HCT116 (cell line): ENCODE measurements around the gene STAT4. TPM values are rescaled to one million over a fixed set of nuclear protein-coding genes. Genes with fewer than 3 reads are reported as not detected.

Source experiments
- ATAC-seq: fragments of 200-7000 bp; cut with Tn5 transposase; 2 replicates; pipeline ENCODE4 v1.9.1; 2020; ENCODE audit warnings: mild to moderate bottlenecking, moderate library complexity
- BruUV-seq: library from RNA; stranded (reverse); fragments of 400-500 nt; replicated peaks from 2 replicates; lab custom pipeline; 2021; lab: Mats Ljungman, UMichigan
- CTCF ChIA-PET: fragments of 300-600 bp; sonication (Branson Sonifier 250); formaldehyde crosslinking; loops from one replicate; lab custom pipeline; 2021; ENCODE audit warnings: antibody characterized with exemption; lab: Charles Lee
- POLR2A ChIA-PET: fragments of 300-600, 350-600 bp; sonication (Branson Sonifier 250); formaldehyde crosslinking; loops from one replicate; lab custom pipeline; 2021; ENCODE audit warnings: antibody characterized with exemption; lab: Charles Lee
- RAD21 ChIA-PET, 2 experiments: fragments of 300-600 bp; sonication (Branson Sonifier 250); formaldehyde crosslinking; loops; one replicate each; lab custom pipeline; 2023; ENCODE audit warnings: low total read pairs in 2 of 2; ENCODE audit not compliant: uncharacterized antibody in 2 of 2, unreplicated experiment in 2 of 2, low non-redundant PET in 1 of 2; lab: Charles Lee
- DNase-seq: peaks from one replicate; pipeline ENCODE4 v3.0.0-alpha.2; 2010; ENCODE audit warnings: low read depth, low spot score
- H2AFZ ChIP-seq: fragments of 200-600 bp; shearing (Covaris generic), sonication (generic); 2 replicates; pipeline ENCODE4 v1.6.1; 2017; ENCODE audit warnings: low read depth, mixed run types, mixed read lengths, antibody characterized with exemption, low read length; ENCODE audit not compliant: poor library complexity, severe bottlenecking
- H3K27ac ChIP-seq: 2 replicates; pipeline ENCODE4 v1.5.1; 2012; ENCODE audit warnings: low read depth, low read length
- H3K27me3 ChIP-seq: fragments of 200-600 bp; sonication (generic); 2 replicates; pipeline ENCODE4 v1.6.1; 2016; ENCODE audit warnings: mixed run types, low read length, mixed read lengths; ENCODE audit not compliant: insufficient read depth
- H3K36me3 ChIP-seq, 2 experiments: fragments of 200-500 bp in 1 of 2; fragments of 200-600 bp in 1 of 2; sonication (Bioruptor generic) in 1 of 2; sonication (generic) in 1 of 2; 2 replicates each; pipeline versions ENCODE4 v1.5.1 to v1.6.1; 2014 to 2016; ENCODE audit warnings: low read length in 2 of 2, inconsistent platforms in 1 of 2, mixed read lengths in 1 of 2, mixed run types in 1 of 2; ENCODE audit not compliant: insufficient read depth in 2 of 2, control insufficient read depth in 1 of 2
- H3K4me1 ChIP-seq, 2 experiments: fragments of 200-600 bp in 1 of 2; sonication (generic) in 1 of 2; 2 replicates each; pipeline versions ENCODE4 v1.5.1 to v1.6.1; 2012 to 2017; ENCODE audit warnings: low read length in 2 of 2, inconsistent platforms in 1 of 2, mild to moderate bottlenecking in 1 of 2, mixed read lengths in 1 of 2, mixed run types in 1 of 2, moderate library complexity in 1 of 2; ENCODE audit not compliant: insufficient read depth in 2 of 2, control insufficient read depth in 1 of 2
- H3K4me2 ChIP-seq: fragments of 200-600 bp; sonication (generic); 2 replicates; pipeline ENCODE4 v1.6.1; 2017; ENCODE audit warnings: mixed run types, low read length, mixed read lengths
- H3K4me3 ChIP-seq, 2 experiments: fragments of 200-600 bp in 1 of 2; sonication (generic) in 1 of 2; replicated peaks in 1 of 2; 2 replicates each; pipeline ENCODE4 v1.5.1; 2011 to 2016; ENCODE audit warnings: low read length in 2 of 2, control low read depth in 1 of 2, low read depth in 1 of 2, mild to moderate bottlenecking in 1 of 2, mixed read lengths in 1 of 2, mixed run types in 1 of 2
- H3K79me2 ChIP-seq: fragments of 200-600 bp; sonication (generic); 2 replicates; pipeline ENCODE4 v1.6.1; 2017; ENCODE audit warnings: mild to moderate bottlenecking, mixed run types, low read length, moderate library complexity, mixed read lengths; ENCODE audit not compliant: insufficient read depth
- H3K9ac ChIP-seq: fragments of 200-600 bp; sonication (generic); 2 replicates; pipeline ENCODE4 v1.6.1; 2016; ENCODE audit warnings: low read length, mixed read lengths
- H3K9me2 ChIP-seq: fragments of 200-600 bp; sonication (generic), shearing (Covaris generic); 2 replicates; pipeline ENCODE4 v1.6.1; 2017; ENCODE audit warnings: mixed run types, mild to moderate bottlenecking, moderate library complexity; ENCODE audit not compliant: insufficient read depth
- H3K9me3 ChIP-seq, 2 experiments: fragments of 200-500 bp in 1 of 2; fragments of 200-600 bp in 1 of 2; sonication (Bioruptor generic) in 1 of 2; sonication (generic) in 1 of 2; 2 replicates each; pipeline ENCODE4 v1.6.1; 2014 to 2017; ENCODE audit warnings: low read length in 2 of 2, mixed read lengths in 2 of 2, inconsistent platforms in 1 of 2, low read depth in 1 of 2, mild to moderate bottlenecking in 1 of 2, mixed run types in 1 of 2, moderate library complexity in 1 of 2; ENCODE audit not compliant: control insufficient read depth in 1 of 2, insufficient read depth in 1 of 2
- H4K20me1 ChIP-seq: fragments of 200-600 bp; sonication (generic), shearing (Covaris generic); 2 replicates; pipeline ENCODE4 v1.6.1; 2017; ENCODE audit warnings: mixed run types, mild to moderate bottlenecking, moderate library complexity; ENCODE audit not compliant: insufficient read depth
- ATF3 ChIP-seq: IDR thresholded peaks from 2 replicates; pipeline ENCODE4 v1.6.1; 2012
- CBX3 ChIP-seq: IDR thresholded peaks from 2 replicates; pipeline ENCODE4 v1.6.1; 2012; ENCODE audit warnings: low read depth
- CEBPB ChIP-seq: IDR thresholded peaks from 2 replicates; pipeline ENCODE4 v1.6.1; 2012; ENCODE audit warnings: low read depth
- CTCF ChIP-seq, 3 experiments: fragments of 200-600 bp in 1 of 3; sonication (generic) in 1 of 3; IDR thresholded peaks in 2 of 3; conservative IDR thresholded peaks in 1 of 3; 2 replicates each; pipeline ENCODE4 v1.5.1; 2012 to 2017; ENCODE audit warnings: low read depth in 2 of 3, low read length in 2 of 3, antibody characterized with exemption in 1 of 3, borderline replicate concordance in 1 of 3, control low read depth in 1 of 3, mild to moderate bottlenecking in 1 of 3, mixed read lengths in 1 of 3, mixed run types in 1 of 3, moderate library complexity in 1 of 3; ENCODE audit not compliant: insufficient read depth in 1 of 3
- EGR1 ChIP-seq: IDR thresholded peaks from 2 replicates; pipeline ENCODE4 v1.6.1; 2012; ENCODE audit warnings: low read depth
- EZH2 ChIP-seq: fragments of 200-600 bp; sonication (generic); IDR thresholded peaks from 2 replicates; pipeline ENCODE4 v1.6.1; 2017; ENCODE audit warnings: antibody characterized with exemption, mixed run types
- EZH2phosphoT487 ChIP-seq: fragments of 200-600 bp; IDR thresholded peaks from 2 replicates; pipeline ENCODE4 v1.6.1; 2018; ENCODE audit warnings: antibody characterized with exemption, borderline replicate concordance
- FOSL1 ChIP-seq: IDR thresholded peaks from 2 replicates; pipeline ENCODE4 v1.6.1; 2012; ENCODE audit warnings: low read depth
- JUND ChIP-seq: IDR thresholded peaks from 2 replicates; pipeline ENCODE4 v1.6.1; 2012
- MAX ChIP-seq: IDR thresholded peaks from 2 replicates; pipeline ENCODE4 v1.6.1; 2012
- POLR2A ChIP-seq: IDR thresholded peaks from 2 replicates; pipeline ENCODE4 v1.7.0; 2011; ENCODE audit warnings: borderline replicate concordance; ENCODE audit not compliant: insufficient read depth, insufficient read length; ENCODE audit errors: extremely low read depth
- POLR2AphosphoS5 ChIP-seq: IDR thresholded peaks from 2 replicates; pipeline ENCODE4 v1.6.1; 2011; ENCODE audit warnings: mild to moderate bottlenecking, low read depth, low read length, moderate library complexity
- RAD21 ChIP-seq: IDR thresholded peaks from 2 replicates; pipeline ENCODE4 v1.6.1; 2012; ENCODE audit warnings: low read depth, mild to moderate bottlenecking
- SIN3A ChIP-seq: IDR thresholded peaks from 2 replicates; pipeline ENCODE4 v1.6.1; 2012; ENCODE audit warnings: low read depth
- SP1 ChIP-seq: IDR thresholded peaks from 2 replicates; pipeline ENCODE4 v1.6.1; 2012; ENCODE audit warnings: low read depth
- SRF ChIP-seq: IDR thresholded peaks from 2 replicates; pipeline ENCODE4 v1.6.1; 2012; ENCODE audit warnings: low read depth
- YY1 ChIP-seq: IDR thresholded peaks from 2 replicates; pipeline ENCODE4 v1.6.1; 2011; ENCODE audit warnings: low read length, low read depth, moderate library complexity, mild to moderate bottlenecking; ENCODE audit not compliant: insufficient replicate concordance; ENCODE audit errors: extremely low read depth
- ZBTB33 ChIP-seq: IDR thresholded peaks from 2 replicates; pipeline ENCODE4 v1.6.1; 2011; ENCODE audit warnings: mild to moderate bottlenecking, low read length, moderate library complexity; ENCODE audit not compliant: insufficient replicate concordance; ENCODE audit errors: extremely low read depth
- ZFX ChIP-seq: fragments of 450-650 bp; IDR thresholded peaks from 2 replicates; pipeline ENCODE4 v1.6.1; 2017
- intact Hi-C: fragments of 100-400 bp; cut with micrococcal nuclease; formaldehyde crosslinking; loops from 2 replicates; pipeline ENCODE4 v1.10.0; 2022
- total RNA-seq: library from RNA; stranded (reverse); gene quantifications from one replicate; pipeline ENCODE4 v1.2.1, GENCODE V29; 2021; ENCODE audit not compliant: unreplicated experiment

Gene STAT4
- total RNA-seq, 1 experiment from 2014 or later, result 2.0 TPM

GRCh38 chr2:191113761-191114160 is 37.0 kb downstream of the STAT4 start:
- Histone ChIP-seq H3K4me3 (no peak overlapping the region), H3K4me2 (no peak overlapping the region), H2AFZ (no peak overlapping the region), H3K4me1 (no peaks in the 10 kb centered on the region), H3K27me3 (no peaks in the 10 kb centered on the region), H3K27ac (no peak overlapping the region), H3K79me2 (no peaks in the 10 kb centered on the region), H3K9ac (no peak overlapping the region), H3K9me2 (no peaks in the 10 kb centered on the region), H3K36me3 (no peaks in the 10 kb centered on the region), H3K9me3 (no peaks in the 10 kb centered on the region), H4K20me1 (no peaks in the 10 kb centered on the region)
- ChIA-PET POLR2A (no interaction called here), CTCF (no interaction called here), RAD21 (no interaction called here)
- DNase-seq (no peak), ATAC-seq (no peak)
- TF ChIP-seq EGR1 (no peak), ZBTB33 (no peak), RAD21 (no peak), YY1 (no peak), CTCF (IDR thresholded peaks at IDR 0.05 in 2 of 3, conservative IDR thresholded peaks at IDR 0.05 in 1 of 3; ENCODE audit: borderline replicate concordance in 1 of 3, insufficient read depth in 1 of 3, low read depth in 2 of 3, low read length in 2 of 3) (no peak), EZH2phosphoT487 (no peak), CEBPB (no peak), SIN3A (no peak), EZH2 (no peak), ZFX (no peak), CBX3 (no peak), POLR2AphosphoS5 (no peak), SP1 (no peak), FOSL1 (no peak), MAX (no peak), POLR2A (no peak), SRF (no peak), JUND (no peak), ATF3 (no peak)
- intact Hi-C loops, result no loop called here
- BruUV-seq, result no TSS peak
